HepG2 (cell line): ENCODE data around the gene IGDCC3. TPM values are rescaled to one million over a fixed set of nuclear protein-coding genes. Genes with fewer than 3 reads are reported as not detected.

Source experiments
- AFF4 ChIP-seq: sonication (generic); formaldehyde crosslinking; IDR thresholded peaks from 2 replicates; pipeline ENCODE4 v1.4.0; 2020; ENCODE audit warnings: missing genetic modification reagents
- AKAP8 ChIP-seq: sonication (generic); formaldehyde crosslinking; IDR thresholded peaks from 2 replicates; pipeline ENCODE4 v1.5.1; 2020; ENCODE audit warnings: mild to moderate bottlenecking, missing genetic modification reagents
- CREBL2 ChIP-seq: sonication (generic); formaldehyde crosslinking; IDR thresholded peaks from 2 replicates; pipeline ENCODE4 v1.8.1; 2023; ENCODE audit warnings: missing genetic modification reagents, mild to moderate bottlenecking, borderline replicate concordance
- GMEB1 ChIP-seq: sonication (generic); formaldehyde crosslinking; IDR thresholded peaks from 2 replicates; pipeline ENCODE4 v1.5.1; 2020; ENCODE audit warnings: missing genetic modification reagents, mild to moderate bottlenecking, borderline replicate concordance
- KLF12 ChIP-seq: sonication (generic); formaldehyde crosslinking; IDR thresholded peaks from 2 replicates; pipeline ENCODE4 v1.4.0; 2020; ENCODE audit warnings: missing genetic modification reagents, borderline replicate concordance
- MAF1 ChIP-seq: sonication (generic); formaldehyde crosslinking; IDR thresholded peaks from 2 replicates; pipeline ENCODE4 v1.5.0; 2020; ENCODE audit warnings: missing genetic modification reagents, borderline replicate concordance
- NCOA2 ChIP-seq: sonication (generic); formaldehyde crosslinking; IDR thresholded peaks from 2 replicates; pipeline ENCODE4 v1.8.0; 2022; ENCODE audit warnings: inconsistent platforms
- ONECUT2 ChIP-seq: sonication (generic); formaldehyde crosslinking; IDR thresholded peaks from 2 replicates; pipeline ENCODE4 v1.4.0; 2020; ENCODE audit warnings: missing genetic modification reagents
- POLR2AphosphoS5 ChIP-seq: IDR thresholded peaks from 2 replicates; pipeline ENCODE4 v1.6.1; 2012; ENCODE audit warnings: low read depth, low read length
- SETDB1 ChIP-seq: sonication (generic); formaldehyde crosslinking; IDR thresholded peaks from 2 replicates; pipeline ENCODE4 v1.5.1; 2020; ENCODE audit warnings: missing genetic modification reagents, mild to moderate bottlenecking, borderline replicate concordance
- TAF15 ChIP-seq: fragments of 200-400 bp; formaldehyde crosslinking; IDR thresholded peaks from one replicate; pipeline ENCODE4 v1.6.1; 2018; ENCODE audit warnings: mild to moderate bottlenecking, low read depth, low read length; ENCODE audit not compliant: poor library complexity, severe bottlenecking
- ZBTB43 ChIP-seq: sonication (generic); formaldehyde crosslinking; conservative IDR thresholded peaks from 2 replicates; pipeline ENCODE4 v1.4.0; 2020; ENCODE audit warnings: missing genetic modification reagents
- ZBTB7B ChIP-seq: sonication (generic); formaldehyde crosslinking; IDR thresholded peaks from 2 replicates; pipeline ENCODE4 v1.4.0; 2020; ENCODE audit warnings: missing genetic modification reagents
- ZNF12 ChIP-seq: sonication (generic); formaldehyde crosslinking; IDR thresholded peaks from 2 replicates; pipeline ENCODE4 v1.5.0; 2020; ENCODE audit warnings: missing genetic modification reagents
- ZNF335 ChIP-seq: sonication (generic); formaldehyde crosslinking; IDR thresholded peaks from 2 replicates; pipeline ENCODE4 v1.4.0; 2020; ENCODE audit warnings: missing genetic modification reagents
- ZNF574 ChIP-seq: sonication (generic); formaldehyde crosslinking; IDR thresholded peaks from 2 replicates; pipeline ENCODE4 v1.4.0; 2020; ENCODE audit warnings: missing genetic modification reagents
- ZNF709 ChIP-seq: sonication (generic); formaldehyde crosslinking; IDR thresholded peaks from 2 replicates; pipeline ENCODE4 v1.5.0; 2020; ENCODE audit warnings: mild to moderate bottlenecking, missing genetic modification reagents
- ZNF775 ChIP-seq: sonication (generic); formaldehyde crosslinking; IDR thresholded peaks from 2 replicates; pipeline ENCODE4 v1.4.0; 2020; ENCODE audit warnings: missing genetic modification reagents, mild to moderate bottlenecking, moderate library complexity, borderline replicate concordance
- polyA plus RNA-seq, 8 experiments: library from polyadenylated mRNA; depleted of rRNA in 3 of 8; stranded (reverse) in 7 of 8; unstranded in 1 of 8; fragments of >200 nt; fragmentation: Illumina TruSeq in 4 of 8; extraction: Trizol in 4 of 8; gene quantifications; 2 replicates each; pipeline versions ENCODE4 v1.2.1 to v1.2.3, GENCODE V29; 2011 to 2016; ENCODE audit warnings: low read depth in 4 of 8, missing spikeins in 1 of 8, mixed read lengths in 1 of 8; ENCODE audit not compliant: insufficient read depth in 1 of 8
- total RNA-seq, 5 experiments: library from RNA; depleted of rRNA; stranded (reverse); fragments of >200 nt; fragmentation: Illumina TruSeq; extraction: Trizol; gene quantifications; 2 replicates each; pipeline ENCODE4 v1.2.3, GENCODE V29; 2016; ENCODE audit warnings: low read depth in 1 of 5

Gene IGDCC3
- total and polyA plus RNA-seq, 2 of the 13 experiments (the other 11 are each of a cell fraction or from before 2014, with no cell fraction given), result 30.1 to 51.8 TPM

- TF ChIP-seq TAF15, result peak; percentile 81
- no peak for TF ChIP-seq SETDB1
- no peak for TF ChIP-seq AKAP8 (CRISPR knock-in tag)
- TF ChIP-seq ZNF12 (CRISPR knock-in tag), result no peak
- TF ChIP-seq CREBL2 (CRISPR knock-in tag), result no peak
- TF ChIP-seq ZNF775, result no peak
- no peak for TF ChIP-seq ZNF335 (CRISPR knock-in tag)
- TF ChIP-seq NCOA2 (CRISPR knock-in tag), result no peak
- 0 out of 2 replicates have a peak, but pooled peaks have one; percentile 33 for TF ChIP-seq ZBTB43 (CRISPR knock-in tag)
- TF ChIP-seq ZNF574, result no peak
- no peak for TF ChIP-seq MAF1 (CRISPR knock-in tag)
- TF ChIP-seq ZNF709 (CRISPR knock-in tag), result no peak
- no peak for TF ChIP-seq KLF12
- no peak for TF ChIP-seq ONECUT2 (CRISPR knock-in tag)
- no peak for TF ChIP-seq POLR2AphosphoS5
- TF ChIP-seq ZBTB7B (CRISPR knock-in tag), result peak; percentile 62; the same call in 1 of the 2 replicates
- TF ChIP-seq AFF4 (CRISPR knock-in tag), result no peak
- peak; percentile 41; the same call in 1 of the 2 replicates for TF ChIP-seq GMEB1 (CRISPR knock-in tag)
These were observed 462 bp downstream of the IGDCC3 start (continued) for GRCh38 chr15:65377105-65377975.
